UCSD-AML1 (cell line): ENCODE measurements around the gene ANKS1B.
"Not testable (repeated sequence)": the region's sequence is repeated elsewhere in the genome, so short reads cannot be mapped to it uniquely, and the experiment has no call there.

ENCODE experiments used
- DNase-seq: peaks from one replicate; lab custom pipeline; 2025; ENCODE audit not compliant: unreplicated experiment; lab: John Stamatoyannopoulos, UW

ANKS1B gene

DNA sequence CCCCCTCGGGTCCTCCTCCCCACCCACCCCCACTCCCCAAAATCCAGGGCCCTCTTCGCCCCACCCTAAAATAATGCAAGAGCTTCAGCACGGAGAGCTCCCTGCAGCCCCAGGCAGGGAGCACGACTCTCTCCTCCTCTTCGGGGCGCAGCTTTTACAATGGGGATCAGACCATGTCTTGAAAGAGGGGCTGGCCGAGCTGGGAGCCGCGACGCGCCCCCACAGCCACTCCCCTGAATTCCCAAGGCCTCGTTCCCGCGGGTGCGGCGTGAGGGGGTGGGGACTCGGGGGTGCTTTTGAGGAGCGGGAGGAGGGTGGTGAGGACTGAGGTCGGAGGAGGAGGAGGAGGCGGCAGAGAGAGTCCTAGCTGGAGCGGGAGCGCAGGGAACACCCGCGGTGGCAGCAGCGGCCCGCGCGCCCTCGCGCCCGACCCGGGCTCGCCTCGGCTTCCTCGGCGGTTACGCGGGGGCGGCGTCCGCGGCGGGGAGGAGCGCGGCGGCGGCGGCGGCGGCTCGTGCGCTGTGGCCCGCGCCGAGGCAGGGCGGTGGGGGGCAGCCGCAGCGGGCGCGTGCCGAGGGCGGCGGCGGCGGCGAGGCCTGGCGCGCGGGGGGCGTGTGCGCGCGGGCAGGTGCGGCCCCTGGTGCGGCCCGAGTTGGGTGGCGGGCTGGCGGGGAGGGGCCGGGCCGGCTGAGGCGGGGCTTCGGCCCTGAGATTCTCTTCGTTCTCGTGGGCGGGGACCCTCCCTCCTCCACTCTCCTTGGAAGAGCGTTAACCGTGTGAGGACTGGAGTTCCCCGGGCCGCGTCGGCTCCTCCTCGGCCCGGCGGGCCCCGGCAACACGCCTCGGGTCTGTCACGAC, at the start of gene ANKS1B:
Gene ANKS1B (minus strand): TSS at position 666 of the 858 bp plus-strand sequence. CDS start 699 bp downstream, outside the sequence.
- peak; percentile 12 for DNase-seq

DNA sequence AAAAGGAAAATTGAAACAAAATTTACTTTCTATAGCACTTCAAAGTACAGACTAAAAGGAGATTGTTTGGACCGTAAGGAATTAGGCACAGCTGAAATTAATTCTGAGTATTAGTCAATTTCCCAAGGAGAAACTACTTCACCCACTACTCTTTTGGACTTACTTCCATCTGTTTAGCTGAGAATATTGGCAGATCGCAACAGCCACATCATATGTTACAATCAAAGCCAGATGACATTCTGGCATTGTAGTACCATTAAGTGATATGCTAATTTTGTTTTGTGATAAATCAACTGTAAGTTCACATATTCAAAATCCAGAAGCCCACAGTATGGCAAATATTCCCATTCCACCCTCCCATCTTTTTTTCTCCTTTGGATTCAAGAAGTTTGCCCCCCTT, 47.1 kb upstream of the ANKS1B start:
- DNase-seq: no peak

DNA sequence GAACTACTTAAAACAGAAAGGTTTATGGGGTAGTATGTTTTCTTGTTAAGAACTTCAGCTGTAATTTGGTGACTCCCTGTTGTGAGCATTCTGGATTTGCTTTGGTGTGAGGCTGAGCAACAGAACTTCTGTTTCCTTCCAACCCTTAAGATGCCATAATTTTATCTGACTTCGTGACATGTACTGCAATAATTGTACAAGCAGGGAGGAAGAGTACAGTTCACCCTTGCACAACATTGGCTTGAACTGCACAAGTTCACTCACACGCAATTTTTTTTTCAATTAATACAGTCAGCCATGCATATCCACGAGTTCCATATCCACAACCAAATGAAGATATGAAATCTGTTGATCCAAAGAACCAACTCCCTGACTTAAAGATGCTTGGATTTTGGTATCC, 42.9 kb upstream of the ANKS1B start:
- no peak for DNase-seq

DNA sequence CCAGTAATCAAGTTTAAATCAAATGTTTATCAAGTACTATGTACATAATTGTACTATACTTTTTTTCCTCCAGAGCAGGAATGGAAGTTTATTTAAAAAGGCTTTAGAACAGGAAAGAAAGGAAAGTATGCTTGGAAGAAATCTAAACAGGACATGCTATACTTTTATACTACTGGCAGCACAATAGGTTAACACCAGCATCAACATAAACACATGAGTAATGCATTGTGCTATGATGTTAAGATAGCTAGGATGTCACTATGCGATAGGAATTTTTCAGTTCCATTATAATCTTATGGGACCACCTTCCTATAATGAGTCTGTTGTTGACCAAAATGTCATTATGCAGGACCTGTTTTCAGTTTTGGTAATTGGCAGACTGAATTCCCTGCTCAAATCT, 41.5 kb upstream of the ANKS1B start:
- DNase-seq: no peak

DNA sequence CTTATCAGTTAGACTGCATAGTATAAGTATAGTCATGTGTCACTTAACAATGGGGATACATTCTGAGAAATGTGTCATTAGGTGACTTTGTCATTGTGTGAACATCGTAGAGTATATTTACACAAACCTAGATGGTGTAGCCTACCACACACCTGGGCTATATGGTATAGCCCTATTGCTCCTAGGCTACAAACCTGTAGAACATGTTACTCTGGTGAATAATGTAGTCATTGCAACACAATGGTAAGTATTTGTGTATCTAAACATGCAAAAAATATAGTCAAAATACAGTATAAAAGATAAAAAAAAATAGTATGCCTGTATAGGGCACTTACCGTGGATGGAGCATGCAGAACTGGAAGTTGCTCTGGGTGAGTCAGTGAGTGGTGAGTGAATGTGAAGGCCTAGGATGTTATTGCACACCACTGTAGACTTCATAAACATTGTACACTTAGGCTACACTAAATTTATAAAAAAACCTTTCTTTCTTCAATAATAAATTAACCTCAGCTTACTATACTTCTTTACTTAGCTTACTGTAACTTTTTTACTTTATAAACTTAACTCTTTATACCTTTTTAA, 40.3 kb upstream of the ANKS1B start:
- no peak for DNase-seq

DNA sequence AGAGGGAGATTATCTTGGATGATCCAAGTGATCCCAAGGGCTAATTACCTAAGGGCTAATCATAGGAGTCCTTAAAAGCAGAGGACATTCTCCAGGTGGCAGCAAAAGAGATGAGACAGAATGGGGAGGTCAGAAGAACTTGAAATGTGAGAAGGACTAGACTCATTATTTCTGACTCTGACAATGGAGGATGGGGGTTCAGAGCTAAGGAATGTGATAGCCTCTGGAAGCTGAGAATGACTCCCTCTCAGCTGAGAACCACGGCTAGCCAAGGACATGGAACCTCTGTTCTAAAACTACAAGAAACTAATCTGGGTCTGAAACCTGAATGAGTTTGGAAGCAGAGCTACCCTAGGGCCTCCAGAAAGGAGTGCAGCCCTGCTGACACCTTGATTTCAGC, 35.6 kb upstream of the ANKS1B start:
- no peak for DNase-seq

DNA sequence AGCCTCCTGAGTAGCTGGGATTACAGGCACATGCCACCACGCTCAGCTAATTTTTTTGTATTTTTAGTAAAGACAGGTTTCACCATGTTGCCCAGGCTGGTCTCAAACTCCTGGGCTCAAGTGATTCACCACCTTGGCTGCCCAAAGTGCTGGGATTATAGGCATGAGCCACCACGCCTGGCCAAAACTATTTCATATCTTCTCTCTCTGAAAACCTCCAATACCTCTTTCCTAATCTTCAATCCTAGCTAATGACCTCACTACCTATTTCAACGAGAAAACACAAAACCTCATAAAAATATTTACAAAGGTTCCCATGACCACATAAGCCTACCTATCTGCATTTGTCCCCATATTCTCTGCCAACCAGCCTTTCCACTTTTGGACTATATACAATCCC, 32.3 kb upstream of the ANKS1B start:
- DNase-seq: no peak

DNA sequence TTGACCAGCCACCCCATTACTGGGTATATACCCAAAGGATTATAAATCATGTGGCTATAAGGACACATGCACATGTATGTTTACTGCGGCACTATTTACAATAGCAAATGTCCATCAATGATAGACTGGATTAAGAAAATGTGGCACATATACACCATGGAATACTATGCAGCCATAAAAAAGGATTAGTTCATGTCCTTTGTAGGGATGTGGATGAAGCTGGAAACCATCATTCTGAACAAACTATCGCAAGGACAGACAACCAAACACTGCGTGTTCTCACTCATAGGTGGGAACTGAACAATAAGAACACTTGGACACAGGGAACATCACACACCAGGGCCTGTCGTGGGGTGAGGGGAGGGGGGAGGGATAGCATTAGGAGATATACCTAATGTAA, 31.6 kb upstream of the ANKS1B start:
- not testable (repeated sequence) for DNase-seq

DNA sequence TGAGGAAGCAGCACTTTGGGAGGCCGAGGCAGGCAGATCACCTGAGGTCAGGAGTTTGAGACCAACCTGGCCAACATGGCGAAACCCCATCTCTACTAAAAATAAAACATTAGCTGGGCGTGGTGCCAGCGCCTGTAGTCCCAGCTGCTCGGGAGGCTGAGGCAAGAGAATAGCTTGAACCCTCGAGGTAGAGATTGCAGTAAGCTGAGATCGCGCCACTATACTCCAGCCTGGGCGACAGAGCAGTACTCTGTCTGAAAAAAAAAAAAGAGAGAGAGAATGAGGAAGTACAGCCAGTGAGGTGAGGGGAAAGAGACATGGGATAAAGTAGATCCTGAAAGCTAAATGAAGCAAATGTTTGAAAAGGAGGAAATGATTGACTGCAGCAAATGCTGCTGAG, 21.1 kb upstream of the ANKS1B start:
- not testable (repeated sequence) for DNase-seq

DNA sequence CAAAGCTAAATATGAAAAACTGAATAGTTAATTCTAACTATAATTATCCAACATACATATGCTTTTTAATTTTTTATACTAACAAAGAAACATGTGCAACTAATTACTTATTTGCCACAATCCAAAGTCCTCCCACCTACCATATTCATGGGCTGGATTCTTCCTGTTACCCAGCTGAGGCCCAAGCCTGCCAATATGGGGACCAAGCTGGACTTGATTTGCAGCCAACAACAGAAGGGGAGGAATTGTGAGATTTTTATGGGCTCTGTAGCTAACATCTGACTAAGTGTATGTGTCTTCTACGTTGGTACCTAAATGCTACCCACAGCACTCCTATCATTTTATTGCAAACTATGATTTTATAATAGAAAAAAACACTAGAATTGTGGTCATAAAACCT, 13.1 kb upstream of the ANKS1B start:
- DNase-seq: no peak

DNA sequence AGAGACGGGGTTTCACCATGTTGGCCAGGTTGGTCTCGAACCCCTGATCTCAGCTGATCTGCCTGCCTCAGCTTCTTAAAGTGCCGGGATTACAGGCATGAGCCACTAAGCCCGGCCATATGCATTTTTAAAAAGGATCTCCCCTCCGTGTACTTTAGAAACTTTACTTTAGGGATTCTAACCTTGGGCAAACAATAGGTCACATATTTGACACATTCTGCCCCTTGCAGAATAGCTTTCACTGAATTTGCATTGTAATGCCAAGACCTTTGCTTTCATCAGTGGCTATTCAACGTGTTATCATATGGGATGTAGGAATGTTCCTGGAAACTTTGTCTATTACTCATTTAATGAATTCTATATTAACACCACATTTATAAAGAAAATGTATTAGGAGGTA, 11.4 kb upstream of the ANKS1B start:
- no peak for DNase-seq

DNA sequence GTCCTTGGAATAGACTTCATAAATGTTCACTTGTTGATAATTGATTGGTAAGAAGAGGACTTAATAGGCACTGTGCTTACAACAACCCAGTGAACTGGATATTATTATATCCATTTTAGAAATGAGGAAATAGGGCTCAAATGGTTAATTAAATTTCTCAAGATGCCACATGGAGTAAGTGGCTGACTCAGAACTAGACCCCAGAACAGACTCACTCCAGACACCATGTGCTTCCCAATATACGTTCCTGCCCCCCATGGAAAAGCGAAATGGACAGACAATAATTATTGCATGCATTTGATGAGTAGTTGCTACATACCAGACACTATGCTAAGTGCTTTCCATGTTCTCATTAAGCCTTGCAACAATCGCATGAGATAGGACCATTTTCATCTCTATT, 895 bp upstream of the ANKS1B start:
- DNase-seq: no peak

DNA sequence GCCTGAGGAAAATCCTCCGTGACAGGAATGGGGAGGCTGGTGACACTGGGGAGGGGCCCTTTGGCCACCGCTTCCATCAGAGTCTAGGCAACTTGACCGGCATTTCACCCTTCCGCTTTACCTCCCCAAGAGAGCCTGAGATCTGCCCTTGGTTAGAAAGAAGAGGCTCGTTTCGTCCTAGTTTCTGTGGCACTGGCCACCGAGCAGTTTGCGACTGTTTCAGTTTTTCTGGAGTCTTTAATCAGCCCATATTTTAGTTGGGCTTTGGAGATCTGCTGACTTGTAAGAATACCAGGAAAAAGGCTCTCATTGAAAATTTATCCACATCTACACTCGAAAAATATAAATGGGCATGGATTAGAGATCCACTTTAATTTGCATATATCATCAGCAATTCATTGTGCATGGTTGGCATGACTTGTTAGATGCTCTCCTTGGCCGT, 414 bp upstream of the ANKS1B start:
- DNase-seq: no peak

DNA sequence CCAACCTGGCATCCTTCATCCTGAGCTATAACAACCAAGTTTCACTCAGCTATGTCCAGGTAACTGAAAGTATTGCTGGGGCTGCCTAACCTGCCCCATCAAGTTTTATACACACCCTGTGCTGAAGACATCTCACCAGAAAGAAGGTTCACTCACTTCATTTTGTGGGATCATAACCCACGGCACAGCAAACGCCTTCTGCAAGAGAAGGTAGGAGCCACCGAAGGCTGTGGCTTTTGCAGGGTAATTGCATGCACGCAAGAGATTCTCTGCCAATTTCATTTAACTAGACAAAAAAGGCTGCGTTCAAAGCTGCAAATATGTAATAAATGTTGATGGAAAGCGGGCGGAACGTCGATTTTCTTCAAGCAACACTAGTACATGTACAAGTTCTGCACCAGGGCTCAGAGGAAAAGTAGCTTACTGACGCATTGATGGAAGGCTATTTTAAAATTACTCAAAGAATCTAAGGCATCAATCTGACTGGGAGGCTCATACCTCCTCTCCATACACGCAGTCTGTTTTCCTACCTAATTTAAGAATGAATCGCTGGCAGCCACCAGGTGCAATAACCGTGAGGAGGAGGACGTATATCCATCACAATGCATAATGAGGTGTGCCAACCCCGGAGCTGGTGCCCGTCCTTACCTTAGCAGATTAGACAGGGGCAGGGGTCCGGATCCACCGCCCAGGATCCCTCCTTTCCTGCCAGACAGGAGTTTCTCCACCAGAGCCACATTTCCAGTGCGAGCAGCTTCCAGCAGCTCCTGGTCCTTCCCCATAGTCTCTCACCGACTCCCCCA, 1.1 kb downstream of the ANKS1B start:
- no peak for DNase-seq

DNA sequence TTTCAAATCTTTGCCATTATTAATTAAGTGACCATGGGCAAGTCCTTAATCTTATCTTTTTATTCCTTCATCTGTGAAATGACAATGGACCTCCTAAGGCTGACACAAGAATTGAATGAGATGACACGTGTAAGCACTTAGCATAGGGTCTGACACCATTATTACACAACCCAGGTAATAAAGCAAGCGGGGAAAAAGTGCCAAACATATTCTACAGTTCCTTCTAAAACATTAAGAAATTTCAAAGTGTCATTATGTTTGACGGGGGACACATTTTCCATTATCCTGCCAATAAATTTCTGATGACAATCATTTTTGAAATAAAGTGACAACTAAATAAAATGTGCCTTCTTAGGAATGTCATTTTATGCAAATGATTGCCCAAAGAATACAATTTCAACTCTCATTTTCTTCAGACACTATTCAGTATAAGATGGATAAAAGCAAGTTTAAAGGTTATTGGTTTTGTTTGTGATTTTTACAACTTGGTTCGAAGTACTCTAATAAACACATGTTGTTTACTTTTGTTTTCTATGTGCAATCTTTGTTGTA, 3.0 kb downstream of the ANKS1B start:
- DNase-seq: no peak

DNA sequence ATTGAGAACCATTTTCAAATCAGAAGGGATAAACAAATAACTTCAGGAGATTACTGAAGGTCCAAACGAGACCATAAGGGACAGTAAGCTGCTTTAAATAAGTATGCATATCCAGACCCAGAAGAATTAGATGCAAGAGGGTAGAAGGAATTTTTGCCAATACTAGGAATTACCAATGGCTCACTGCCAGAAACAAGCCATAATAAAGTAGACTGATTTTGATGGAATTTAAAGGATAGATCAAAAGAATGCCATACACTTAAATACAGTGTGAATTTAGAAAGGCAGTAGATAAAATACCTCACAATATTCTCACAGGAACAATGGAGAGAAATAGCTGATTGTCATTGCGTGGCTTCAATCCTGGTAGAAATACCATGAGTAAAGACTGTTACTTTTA, 5.3 kb downstream of the ANKS1B start:
- DNase-seq: no peak

DNA sequence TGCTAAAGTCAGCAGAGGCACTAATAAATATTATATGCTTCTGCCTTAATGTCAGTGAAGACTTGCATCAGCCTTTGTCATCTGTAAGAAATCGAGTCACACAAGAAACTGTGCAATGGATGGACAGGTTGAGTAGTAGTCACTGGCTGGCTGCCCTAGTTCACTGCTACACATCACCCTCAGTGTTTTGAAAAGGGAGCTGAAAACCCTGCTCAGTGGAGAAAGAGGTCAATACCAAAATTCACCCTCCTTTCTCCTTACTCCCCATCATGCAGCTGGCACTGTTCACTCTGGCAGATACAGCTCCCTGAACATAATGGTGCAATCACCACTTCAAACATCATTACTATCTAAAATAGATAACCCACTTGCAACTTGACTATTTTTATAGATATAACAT, 6.6 kb downstream of the ANKS1B start:
- DNase-seq: no peak

DNA sequence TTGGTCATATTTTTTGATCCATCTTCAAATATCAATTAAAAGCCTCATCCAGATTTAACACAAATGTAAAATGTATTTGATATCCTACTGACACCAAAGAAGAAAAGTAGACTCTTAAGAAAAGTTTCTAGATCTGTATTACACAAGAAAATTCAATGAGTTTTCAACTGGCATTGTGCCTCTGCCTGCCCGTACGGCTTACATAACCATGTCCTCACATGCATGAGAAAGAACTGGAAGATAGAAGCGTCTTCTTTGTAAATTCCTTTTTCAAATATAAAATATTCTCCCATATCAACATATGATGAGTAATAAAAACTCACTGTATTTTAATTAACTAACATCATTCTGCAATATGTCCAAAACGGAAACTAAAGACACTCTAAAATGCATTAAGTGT, 7.2 kb downstream of the ANKS1B start:
- DNase-seq: no peak

DNA sequence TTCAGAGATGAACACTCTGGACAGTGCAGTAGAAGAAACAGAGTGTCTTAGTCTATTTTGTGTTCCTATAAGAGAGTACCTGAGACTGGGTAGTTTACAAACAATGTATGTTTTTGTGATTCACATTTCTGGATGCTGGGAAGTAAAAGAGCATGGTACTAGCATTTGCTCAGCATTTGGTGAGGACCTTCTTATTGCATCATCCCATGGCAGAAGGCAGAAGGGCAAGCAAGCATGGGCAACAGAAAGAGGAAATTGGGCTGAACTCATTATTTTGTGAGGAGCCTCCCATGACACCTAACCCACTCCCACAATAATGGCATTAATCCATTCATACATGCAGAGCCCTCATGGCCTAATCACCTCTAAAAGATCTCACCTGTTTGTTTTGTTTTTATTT, 8.0 kb downstream of the ANKS1B start:
- DNase-seq: no peak

DNA sequence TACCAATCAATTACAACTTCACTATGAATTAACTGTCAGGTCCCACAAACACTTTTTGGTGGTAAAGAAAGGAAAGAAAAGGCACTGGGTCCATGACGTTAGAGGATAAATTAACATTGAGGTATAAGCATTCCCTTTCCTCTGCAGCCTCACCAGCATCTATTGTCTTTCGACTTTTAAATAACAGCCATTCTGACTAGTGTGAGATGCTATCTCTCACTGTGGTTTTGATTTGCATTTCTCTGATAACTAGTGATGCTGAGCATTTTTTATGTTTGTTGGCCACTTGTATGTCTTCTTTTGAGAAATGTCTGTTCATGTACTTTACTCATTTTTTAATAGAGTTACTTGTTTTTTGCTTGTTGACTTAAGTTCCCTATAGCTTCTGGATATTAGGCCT, 9.4 kb downstream of the ANKS1B start:
- DNase-seq: no peak

DNA sequence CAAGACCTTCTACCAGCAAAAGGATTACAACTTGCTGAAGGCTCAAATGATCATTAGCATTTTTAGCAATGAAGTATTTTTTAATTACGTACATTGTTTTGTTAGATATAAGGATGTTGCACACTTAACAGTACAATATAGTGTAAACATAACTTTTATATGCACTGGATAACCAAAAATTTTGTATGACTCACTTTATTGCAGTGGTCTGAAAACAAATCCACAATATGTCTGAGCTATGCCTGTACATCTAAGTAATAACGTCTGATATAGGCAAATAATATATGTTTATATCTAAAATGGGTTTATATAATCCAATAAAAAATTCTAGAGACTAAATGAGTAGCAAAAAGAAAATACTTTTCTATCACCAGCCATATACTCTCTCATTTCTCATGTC, 10.6 kb downstream of the ANKS1B start:
- no peak for DNase-seq

DNA sequence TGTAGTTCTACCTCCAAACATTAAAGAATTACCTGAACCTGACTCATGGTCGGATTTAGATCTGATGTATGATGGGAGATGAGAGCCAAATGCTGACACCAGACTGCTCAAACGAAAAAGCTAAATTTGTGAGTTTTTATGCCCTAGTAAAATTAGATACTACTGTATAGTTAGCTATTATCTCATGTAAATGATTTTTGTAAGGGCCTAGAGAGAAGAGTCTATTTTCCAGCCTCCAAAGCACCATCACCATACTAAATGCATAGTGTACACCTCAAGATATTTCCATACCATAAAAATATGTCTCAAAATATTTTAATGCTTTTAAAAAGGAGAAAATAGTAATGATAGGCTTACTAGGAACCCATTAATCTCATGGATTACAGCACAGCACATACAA, 18.3 kb downstream of the ANKS1B start:
- no peak for DNase-seq
